HG02884 (cell line): ENCODE results near the gene ALDH3A2.
"Not testable (repeated sequence)": the region's sequence is repeated elsewhere in the genome, so short reads cannot be mapped to it uniquely, and the experiment has no call there.

ENCODE experiments used
- ATAC-seq: cut with Tn5 transposase; IDR thresholded peaks from one replicate; pipeline ENCODE4 v1.9.1; 2021; ENCODE audit warnings: mild to moderate bottlenecking, moderate library complexity; ENCODE audit not compliant: unreplicated experiment

Gene ALDH3A2

GRCh38 chr17:19649274-19649541, 657 bp downstream of the ALDH3A2 start:
- no peak for ATAC-seq

GRCh38 chr17:19650826-19651225, 2.3 kb downstream of the ALDH3A2 start:
- no peak for ATAC-seq

GRCh38 chr17:19651451-19652238, 3.1 kb downstream of the ALDH3A2 start:
- ATAC-seq, result no peak

GRCh38 chr17:19652595-19652994, 4.0 kb downstream of the ALDH3A2 start:
- ATAC-seq, result no peak

- ATAC-seq, result no peak
Measured at GRCh38 chr17:19654342-19654886, 5.9 kb downstream of the ALDH3A2 start.

- no peak for ATAC-seq
Measured at GRCh38 chr17:19654896-19655295, 6.3 kb downstream of the ALDH3A2 start.

- no peak for ATAC-seq
Measured at GRCh38 chr17:19656336-19656735, 7.8 kb downstream of the ALDH3A2 start.

GRCh38 chr17:19656851-19657581, 8.5 kb downstream of the ALDH3A2 start:
- ATAC-seq, result no peak

- no peak for ATAC-seq
Measured at GRCh38 chr17:19659366-19660177, 11.0 kb downstream of the ALDH3A2 start.

- no peak for ATAC-seq
Measured at GRCh38 chr17:19660219-19660870, 11.8 kb downstream of the ALDH3A2 start.

GRCh38 chr17:19661121-19661520, 12.6 kb downstream of the ALDH3A2 start:
- ATAC-seq, result no peak

- ATAC-seq, result no peak
Measured at GRCh38 chr17:19663097-19663496, 14.5 kb downstream of the ALDH3A2 start.

- no peak for ATAC-seq
Measured at GRCh38 chr17:19664136-19664820, 15.7 kb downstream of the ALDH3A2 start.

- no peak for ATAC-seq
Measured at GRCh38 chr17:19664821-19665181, 16.2 kb downstream of the ALDH3A2 start.

GRCh38 chr17:19669680-19670079, 21.1 kb downstream of the ALDH3A2 start:
- not testable (repeated sequence) for ATAC-seq

- ATAC-seq, result no peak
Measured at GRCh38 chr17:19670908-19671307, 22.4 kb downstream of the ALDH3A2 start.

- no peak for ATAC-seq
Measured at GRCh38 chr17:19671433-19671832, 22.9 kb downstream of the ALDH3A2 start.

GRCh38 chr17:19672009-19672750, 23.6 kb downstream of the ALDH3A2 start:
- ATAC-seq, result no peak

- no peak for ATAC-seq
Measured at GRCh38 chr17:19673623-19674022, 25.1 kb downstream of the ALDH3A2 start.

GRCh38 chr17:19676896-19677295, 28.3 kb downstream of the ALDH3A2 start:
- ATAC-seq, result no peak
